ENCODE data around the gene COL20A1.

DNA sequence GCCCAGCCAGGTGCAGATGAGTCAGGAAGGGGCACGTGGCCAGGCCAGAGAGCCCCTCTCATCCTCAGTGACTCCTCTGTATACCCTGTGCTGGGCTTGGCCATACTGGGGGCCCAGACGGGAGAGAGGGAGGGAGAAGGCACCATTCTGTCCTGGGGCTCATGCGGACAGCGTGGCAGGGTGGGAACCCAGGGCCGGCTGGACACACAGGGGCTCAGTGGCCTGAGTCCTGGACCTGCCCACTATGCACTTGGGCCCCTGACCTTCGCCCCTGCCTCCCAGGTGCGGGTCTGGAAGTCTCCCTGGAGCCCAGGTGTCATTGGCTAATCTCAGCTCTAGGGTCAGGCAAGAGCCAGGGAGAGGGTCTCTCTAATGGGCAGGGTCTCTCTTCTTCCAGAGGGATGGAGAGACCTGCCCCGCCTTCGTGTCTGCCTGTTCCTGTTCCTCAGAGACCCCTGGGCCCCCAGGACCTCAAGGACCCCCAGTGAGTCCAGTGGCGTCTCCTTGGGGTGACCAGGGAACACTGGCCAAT, 27.7 kb downstream of the COL20A1 start:
- TF ChIP-seq CTCF (IDR thresholded peaks at IDR 0.05) (no peak), POLR2A (IDR thresholded peaks at IDR 0.05) (no peak)
